Uterus (tissue), 4 donors: ENCODE results near the gene GABRG3. TPM values are rescaled to one million over a fixed set of nuclear protein-coding genes. Genes with fewer than 3 reads are reported as not detected.

Experiments used
- DNase-seq, 2 donors: peaks; one replicate each; pipeline ENCODE4 v3.0.0-alpha.2; 2019 to 2020
- H3K27ac ChIP-seq, 2 donors: fragments of 200-600 bp; sonication (generic); 1 replicate in 1 of 2; 2 replicates in 1 of 2; pipeline ENCODE4 v1.5.1; 2016 to 2018
- H3K27me3 ChIP-seq, 2 donors: fragments of 200-600 bp; sonication (generic); one replicate each; pipeline ENCODE4 v1.5.1; 2018 to 2019; ENCODE audit warnings: control low read depth in 1 of 2
- H3K36me3 ChIP-seq, 2 donors: fragments of 200-600 bp; sonication (generic); one replicate each; pipeline ENCODE4 v1.5.1; 2019; ENCODE audit warnings: control low read depth in 1 of 2
- H3K4me1 ChIP-seq, 2 donors: fragments of 200-600 bp; sonication (generic); one replicate each; pipeline ENCODE4 v1.5.1; 2018 to 2019; ENCODE audit warnings: control low read depth in 1 of 2
- H3K4me3 ChIP-seq, 2 donors: fragments of 200-600 bp; sonication (generic); 1 replicate in 1 of 2; 2 replicates in 1 of 2; pipeline ENCODE4 v1.5.1; 2018 to 2019; ENCODE audit warnings: mild to moderate bottlenecking in 1 of 2
- H3K9me3 ChIP-seq, 2 donors: fragments of 200-600 bp; sonication (generic); one replicate each; pipeline ENCODE4 v1.5.1; 2019; ENCODE audit warnings: control low read depth in 1 of 2
- POLR2A ChIP-seq, 2 donors: fragments of 450-650 bp; IDR thresholded peaks; one replicate each; pipeline ENCODE4 v1.6.1; 2016; ENCODE audit warnings: antibody characterized with exemption in 2 of 2, mild to moderate bottlenecking in 1 of 2, moderate library complexity in 1 of 2
- intact Hi-C: fragments of 100-400 bp; cut with DNase I; formaldehyde crosslinking; loops from one replicate; pipeline ENCODE4 v1.15.1; 2023; ENCODE audit warnings: low total_unique reads
- total RNA-seq, 4 donors: library from RNA; depleted of rRNA in 3 of 4; stranded (reverse); fragments of >200 nt in 3 of 4; gene quantifications; one replicate each; pipeline versions ENCODE4 v1.1.0 to v1.2.4, GENCODE V29; 2014 to 2023
- TF ChIP-seq, protein P1 (sequence below), 4 experiments: fragments of 200-600 bp in 2 of 4; fragments of 450-650 bp in 2 of 4; sonication (generic) in 2 of 4; IDR thresholded peaks; one replicate each; pipeline ENCODE4 v1.5.1; 2016 to 2019; ENCODE audit warnings: antibody characterized with exemption in 4 of 4, mild to moderate bottlenecking in 2 of 4, moderate library complexity in 1 of 4
- donor health status: DM: yes; HTN: yes; CAD: no.

Gene GABRG3
- total RNA-seq, 4 donors from 2014 or later = 3.0 TPM; not detected in 3

- no peak overlapping the region for H3K27ac ChIP-seq
- TF ChIP-seq, protein P1, sequence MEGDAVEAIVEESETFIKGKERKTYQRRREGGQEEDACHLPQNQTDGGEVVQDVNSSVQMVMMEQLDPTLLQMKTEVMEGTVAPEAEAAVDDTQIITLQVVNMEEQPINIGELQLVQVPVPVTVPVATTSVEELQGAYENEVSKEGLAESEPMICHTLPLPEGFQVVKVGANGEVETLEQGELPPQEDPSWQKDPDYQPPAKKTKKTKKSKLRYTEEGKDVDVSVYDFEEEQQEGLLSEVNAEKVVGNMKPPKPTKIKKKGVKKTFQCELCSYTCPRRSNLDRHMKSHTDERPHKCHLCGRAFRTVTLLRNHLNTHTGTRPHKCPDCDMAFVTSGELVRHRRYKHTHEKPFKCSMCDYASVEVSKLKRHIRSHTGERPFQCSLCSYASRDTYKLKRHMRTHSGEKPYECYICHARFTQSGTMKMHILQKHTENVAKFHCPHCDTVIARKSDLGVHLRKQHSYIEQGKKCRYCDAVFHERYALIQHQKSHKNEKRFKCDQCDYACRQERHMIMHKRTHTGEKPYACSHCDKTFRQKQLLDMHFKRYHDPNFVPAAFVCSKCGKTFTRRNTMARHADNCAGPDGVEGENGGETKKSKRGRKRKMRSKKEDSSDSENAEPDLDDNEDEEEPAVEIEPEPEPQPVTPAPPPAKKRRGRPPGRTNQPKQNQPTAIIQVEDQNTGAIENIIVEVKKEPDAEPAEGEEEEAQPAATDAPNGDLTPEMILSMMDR (IDR thresholded peaks at IDR 0.05) = no peak
- no peak for TF ChIP-seq POLR2A (IDR thresholded peaks at IDR 0.05)
- intact Hi-C loops = no loop called here
- no peaks in the 10 kb centered on the region for H3K4me1 ChIP-seq
- DNase-seq = no peak
- no peak overlapping the region for H3K4me3 ChIP-seq
- no peaks in the 10 kb centered on the region for H3K27me3 ChIP-seq
- H3K36me3 ChIP-seq = no peaks in the 10 kb centered on the region
- H3K9me3 ChIP-seq = no peaks in the 10 kb centered on the region
These were observed 421.2 kb downstream of the GABRG3 start for GRCh38 chr15:27392163-27392562.

DNA sequence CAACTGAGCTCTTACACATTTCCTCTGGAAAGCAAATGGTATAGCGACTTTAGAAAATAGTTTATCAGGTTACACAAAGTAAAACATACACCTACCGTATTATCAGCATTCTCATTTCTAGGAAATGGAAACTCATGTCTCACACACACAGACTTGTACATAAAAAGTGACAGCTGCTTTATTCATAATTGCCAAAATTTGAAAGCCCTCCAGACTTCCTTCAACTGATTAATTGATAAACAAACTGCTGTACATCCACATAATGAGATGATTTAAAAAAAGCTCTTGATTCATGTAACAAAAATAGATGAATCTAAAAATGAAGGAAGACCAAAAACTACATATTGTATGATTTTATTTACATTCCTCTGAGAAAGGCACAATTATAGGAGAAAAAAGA lies 425.5 kb downstream of the GABRG3 start:
- intact Hi-C loops = no loop called here

DNA sequence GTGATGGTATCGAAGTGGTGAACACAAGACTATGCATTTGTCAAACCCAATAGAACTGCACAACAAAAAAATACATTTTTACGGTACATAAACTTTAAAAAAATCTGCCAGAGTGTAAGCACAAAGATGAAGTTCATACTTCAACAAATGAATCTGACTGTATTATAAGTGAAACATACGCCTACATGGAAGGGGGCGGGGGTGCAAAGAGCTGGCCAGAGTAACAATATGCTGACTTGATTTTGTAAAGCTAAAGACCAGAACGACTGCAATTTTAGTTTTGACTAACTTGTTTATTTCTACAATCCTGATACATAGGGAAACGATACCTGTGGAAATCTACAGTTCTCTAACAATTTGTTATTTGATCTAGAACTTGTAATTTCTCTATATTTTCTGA lies 426.0 kb downstream of the GABRG3 start:
- no peak for TF ChIP-seq POLR2A (IDR thresholded peaks at IDR 0.05)
- TF ChIP-seq, protein P1 (IDR thresholded peaks at IDR 0.05) = no peak
- no peaks in the 10 kb centered on the region for H3K4me1 ChIP-seq
- no peaks in the 10 kb centered on the region for H3K36me3 ChIP-seq
- H3K4me3 ChIP-seq = no peak overlapping the region
- H3K9me3 ChIP-seq = no peaks in the 10 kb centered on the region
- intact Hi-C loops = no loop called here
- DNase-seq = no peak
- H3K27ac ChIP-seq = no peak overlapping the region
- no peaks in the 10 kb centered on the region for H3K27me3 ChIP-seq

More for the DNA sequence above, 425.5 kb downstream of the GABRG3 start:
- no peaks in the 10 kb centered on the region for H3K9me3 ChIP-seq
- no peaks in the 10 kb centered on the region for H3K36me3 ChIP-seq
- no peak for DNase-seq
- H3K27ac ChIP-seq = no peak overlapping the region
- no peaks in the 10 kb centered on the region for H3K4me1 ChIP-seq
- TF ChIP-seq, protein P1 (IDR thresholded peaks at IDR 0.05) = no peak
- TF ChIP-seq POLR2A (IDR thresholded peaks at IDR 0.05) = no peak
- H3K27me3 ChIP-seq = no peaks in the 10 kb centered on the region
- H3K4me3 ChIP-seq = no peak overlapping the region

DNA sequence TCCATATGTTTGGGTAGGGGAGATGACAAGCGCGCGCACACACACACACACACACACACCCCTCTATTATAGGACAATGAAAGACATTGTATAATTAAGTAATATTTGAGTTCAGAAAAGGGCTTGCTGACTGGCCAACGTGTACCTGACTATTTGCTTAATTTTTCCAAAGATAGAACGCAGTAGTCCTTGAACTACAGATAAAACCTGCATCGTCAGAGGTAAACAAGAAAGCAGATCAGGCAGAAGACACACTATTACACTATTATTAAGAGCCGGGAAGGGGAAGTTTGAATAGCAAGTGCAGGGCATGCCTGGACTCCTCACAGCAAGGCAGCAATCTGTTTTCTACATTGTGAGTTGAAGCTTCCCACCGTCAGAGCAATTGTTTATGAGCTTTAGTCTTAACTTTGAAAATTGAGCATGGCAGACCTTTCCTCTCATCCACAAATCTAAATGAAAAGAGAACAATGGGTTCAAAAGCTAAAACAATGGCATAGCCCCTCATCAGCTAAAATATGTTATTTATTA lies 427.7 kb downstream of the GABRG3 start:
- no peaks in the 10 kb centered on the region for H3K27me3 ChIP-seq
- H3K9me3 ChIP-seq = no peaks in the 10 kb centered on the region
- no peak for TF ChIP-seq POLR2A (IDR thresholded peaks at IDR 0.05)
- TF ChIP-seq, protein P1 (IDR thresholded peaks at IDR 0.05) = no peak
- H3K4me1 ChIP-seq = no peaks in the 10 kb centered on the region
- intact Hi-C loops = no loop called here
- H3K27ac ChIP-seq = no peak overlapping the region
- H3K36me3 ChIP-seq = no peaks in the 10 kb centered on the region
- no peak for DNase-seq
- no peak overlapping the region for H3K4me3 ChIP-seq

- intact Hi-C loops = no loop called here
- Histone ChIP-seq H3K27me3 (no peaks in the 10 kb centered on the region), H3K27ac (no peak overlapping the region), H3K4me1 (no peaks in the 10 kb centered on the region), H3K36me3 (no peaks in the 10 kb centered on the region), H3K9me3 (no peaks in the 10 kb centered on the region), H3K4me3 (no peak overlapping the region)
- TF ChIP-seq POLR2A (IDR thresholded peaks at IDR 0.05) = no peak
- TF ChIP-seq, protein P1 (IDR thresholded peaks at IDR 0.05) = no peak
- DNase-seq = no peak
These were observed 428.3 kb downstream of the GABRG3 start for GRCh38 chr15:27399241-27399640.
